Esophagus squamous epithelium (tissue), 5 donors: ENCODE measurements around the gene METTL6. TPM values are rescaled to one million over a fixed set of nuclear protein-coding genes. Genes with fewer than 3 reads are reported as not detected.

Experiments
- DNase-seq: peaks from one replicate; lab custom pipeline; 2025; lab: John Stamatoyannopoulos, UW
- H3K27ac ChIP-seq, 4 donors: fragments of 200-600 bp; sonication (generic); one replicate each; pipeline ENCODE4 v1.5.1; 2016 to 2019; ENCODE audit warnings: mild to moderate bottlenecking in 1 of 4
- H3K27me3 ChIP-seq, 4 donors: fragments of 200-600 bp; sonication (generic); 1 replicate in 3 of 4; 2 replicates in 1 of 4; pipeline versions ENCODE4 v1.5.1 to v1.6.0; 2017 to 2021; ENCODE audit warnings: antibody characterized with exemption in 1 of 4
- H3K36me3 ChIP-seq, 3 donors: fragments of 200-600 bp; sonication (generic); one replicate each; pipeline ENCODE4 v1.5.1; 2016 to 2019
- H3K4me1 ChIP-seq, 3 donors: fragments of 200-600 bp; sonication (generic); one replicate each; pipeline ENCODE4 v1.5.1; 2017 to 2019
- H3K4me3 ChIP-seq, 4 donors: fragments of 200-600 bp; sonication (generic); 1 replicate in 3 of 4; 2 replicates in 1 of 4; pipeline ENCODE4 v1.5.1; 2016 to 2019; ENCODE audit warnings: mild to moderate bottlenecking in 2 of 4, moderate library complexity in 1 of 4
- H3K9me3 ChIP-seq, 3 donors: fragments of 200-600 bp; sonication (generic); one replicate each; pipeline ENCODE4 v1.5.1; 2016 to 2019
- CTCF ChIP-seq, 6 experiments: fragments of 450-650 bp in 4 of 6; fragments of 200-600 bp in 2 of 6; sonication (generic) in 2 of 6; IDR thresholded peaks; one replicate each; pipeline ENCODE4 v1.5.1; 2016 to 2019; ENCODE audit warnings: antibody characterized with exemption in 6 of 6, mild to moderate bottlenecking in 4 of 6, moderate library complexity in 4 of 6
- POLR2A ChIP-seq, 4 donors: fragments of 450-650 bp; IDR thresholded peaks; one replicate each; pipeline ENCODE4 v1.6.1; 2017; ENCODE audit warnings: antibody characterized with exemption in 4 of 4, mild to moderate bottlenecking in 4 of 4, moderate library complexity in 3 of 4
- WGBS, 2 donors: methylation state at CpG; one replicate each; pipeline ENCODE4 v1.1.5; 2018; 5-methylcytosine and 5-hydroxymethylcytosine counted together
- intact Hi-C: fragments of 100-400 bp; cut with DNase I; formaldehyde crosslinking; loops from one replicate; pipeline ENCODE4 v1.15.0; 2022
- total RNA-seq, 4 donors: library from RNA; depleted of rRNA; stranded (reverse); fragments of >200 nt; gene quantifications; one replicate each; pipeline ENCODE4 v1.1.0, GENCODE V29; 2016
- donor health status: DM: yes; HTN: yes; CAD: no.

Gene METTL6
- total RNA-seq, 4 donors from 2014 or later = 5.8 to 16.4 (median 12.9) TPM

DNA sequence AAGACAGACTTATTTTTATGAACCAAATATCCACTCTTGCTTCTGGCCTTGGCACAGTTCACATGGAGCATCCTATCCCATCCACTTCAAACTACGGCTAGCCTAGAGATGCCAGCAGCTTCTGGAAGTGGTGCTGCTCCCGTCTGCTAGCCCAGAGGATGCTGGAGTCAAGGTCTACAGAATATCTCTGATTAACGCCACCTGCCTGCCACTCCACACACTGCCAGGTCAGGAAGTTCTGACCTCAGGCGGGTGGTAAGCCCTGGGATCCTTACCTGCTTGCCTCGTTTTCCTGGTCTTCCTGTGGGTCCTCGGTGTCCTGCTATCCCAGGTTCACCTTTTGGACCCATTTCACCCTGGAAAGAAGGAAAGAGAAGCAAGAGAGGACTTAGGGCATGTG lies 42.9 kb upstream of the METTL6 start:
- intact Hi-C loops = no loop called here
- Histone ChIP-seq H3K27me3 (no peaks in the 10 kb centered on the region), H3K36me3 (no peaks in the 10 kb centered on the region), H3K9me3 (no peaks in the 10 kb centered on the region), H3K4me3 (no peak overlapping the region), H3K27ac (no peak overlapping the region), H3K4me1 (no peaks in the 10 kb centered on the region)
- WGBS, 2 donors = 75 to 82% methylated on average over 3 to 4 of the region's 6 CpGs
- no peak for DNase-seq
- TF ChIP-seq POLR2A (IDR thresholded peaks at IDR 0.05) (no peak), CTCF (IDR thresholded peaks at IDR 0.05) (no peak)

- TF ChIP-seq POLR2A (IDR thresholded peaks at IDR 0.05) = no peak
- no peak for TF ChIP-seq CTCF (IDR thresholded peaks at IDR 0.05)
- intact Hi-C loops = no loop called here
- Histone ChIP-seq H3K4me3 (no peak overlapping the region), H3K27me3 (no peaks in the 10 kb centered on the region), H3K27ac (no peak overlapping the region), H3K36me3 (no peaks in the 10 kb centered on the region), H3K4me1 (no peaks in the 10 kb centered on the region), H3K9me3 (no peaks in the 10 kb centered on the region)
- DNase-seq = no peak
- WGBS, 2 donors = 66 to 74% methylated on average over 6 of the region's 11 CpGs
Measured at GRCh38 chr3:15467227-15468181, 40.2 kb upstream of the METTL6 start.

DNA sequence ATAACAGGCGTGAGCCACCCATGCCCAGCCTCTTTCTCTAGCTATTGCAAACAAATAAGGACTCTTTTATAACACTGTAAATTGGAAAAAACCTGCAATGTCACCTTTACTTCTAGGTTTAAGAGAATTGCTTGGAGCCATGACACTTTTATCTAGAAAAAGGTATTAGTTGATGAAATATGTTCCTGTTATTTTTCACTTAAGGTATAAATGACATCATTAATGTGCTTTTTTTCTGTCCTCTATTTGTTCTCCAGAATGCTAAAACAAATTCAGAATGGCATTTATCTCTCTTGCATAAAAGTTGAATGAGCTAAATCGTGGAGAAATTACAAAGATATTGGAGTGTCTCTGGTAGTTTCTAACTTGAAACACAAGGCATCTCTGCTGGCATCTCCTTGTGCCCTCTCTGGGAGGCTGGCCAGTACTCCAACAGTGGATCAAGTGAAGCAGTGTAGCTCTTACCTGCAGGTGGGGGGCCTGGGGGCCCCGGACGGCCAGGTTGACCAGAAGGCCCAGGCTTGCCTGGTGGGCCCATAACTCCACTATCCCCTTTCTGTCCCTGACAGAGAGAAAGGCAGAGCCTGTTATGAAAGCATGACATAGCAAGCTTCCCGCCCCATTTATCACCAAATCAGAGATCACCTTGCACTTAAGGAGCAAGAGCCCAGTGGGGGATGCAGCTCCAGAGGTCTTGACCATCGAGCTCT lies 38.7 kb upstream of the METTL6 start:
- no peaks in the 10 kb centered on the region for H3K4me1 ChIP-seq
- TF ChIP-seq POLR2A (IDR thresholded peaks at IDR 0.05) = no peak
- H3K27me3 ChIP-seq = no peaks in the 10 kb centered on the region
- no peaks in the 10 kb centered on the region for H3K9me3 ChIP-seq
- WGBS, 2 donors = 92 to 93% methylated on average over 4 to 5 of the region's 6 CpGs
- no peaks in the 10 kb centered on the region for H3K36me3 ChIP-seq
- DNase-seq = no peak
- no peak overlapping the region for H3K4me3 ChIP-seq
- intact Hi-C loops = no loop called here
- no peak overlapping the region for H3K27ac ChIP-seq

- intact Hi-C loops = no loop called here
- Histone ChIP-seq H3K27me3 (no peaks in the 10 kb centered on the region), H3K9me3 (no peaks in the 10 kb centered on the region), H3K4me3 (no peak overlapping the region), H3K27ac (no peak overlapping the region), H3K4me1 (no peaks in the 10 kb centered on the region), H3K36me3 (no peaks in the 10 kb centered on the region)
- TF ChIP-seq CTCF (IDR thresholded peaks at IDR 0.05) = no peak
- TF ChIP-seq POLR2A (IDR thresholded peaks at IDR 0.05) = no peak
- 50% methylated on average over 2 of the region's 5 CpGs; no CpG with 5 or more reads in 1 of the 2 donors for WGBS, 2 donors
- no peak for DNase-seq
Measured at GRCh38 chr3:15462451-15462850, 35.1 kb upstream of the METTL6 start.

DNA sequence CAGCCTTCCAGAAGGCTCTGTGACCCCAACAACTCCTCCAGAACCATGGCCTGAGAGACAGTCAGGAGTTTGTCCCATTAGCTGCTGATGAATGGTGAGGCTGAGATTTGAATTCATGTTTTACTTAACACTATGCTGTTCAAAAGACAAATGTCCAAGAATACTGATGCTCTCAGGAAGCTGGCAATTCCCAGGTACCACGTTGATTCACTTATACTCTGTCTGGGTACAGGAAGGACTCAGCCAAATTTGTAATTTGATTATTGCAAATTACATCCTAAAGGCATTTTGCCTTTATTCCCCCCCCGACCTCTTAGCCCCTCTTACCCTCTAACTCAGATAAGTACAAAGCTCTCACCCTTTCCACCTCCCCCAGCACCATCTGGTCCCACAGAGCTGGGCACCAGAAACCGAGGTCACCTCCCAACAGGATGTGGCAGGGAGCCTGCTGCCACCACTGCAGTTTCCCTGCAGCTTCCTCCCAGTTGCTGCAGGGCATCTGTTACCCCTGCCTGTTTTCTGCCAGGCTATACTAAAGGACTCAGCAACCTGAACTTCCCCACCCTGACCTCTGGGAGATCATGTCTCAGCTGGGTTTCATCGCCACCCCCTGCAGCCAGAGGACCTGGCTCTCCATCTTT lies 33.7 kb upstream of the METTL6 start:
- intact Hi-C loops = no loop called here
- Histone ChIP-seq H3K27ac (no peak overlapping the region), H3K4me3 (no peak overlapping the region), H3K27me3 (no peaks in the 10 kb centered on the region), H3K9me3 (no peaks in the 10 kb centered on the region), H3K4me1 (no peaks in the 10 kb centered on the region), H3K36me3 (no peaks in the 10 kb centered on the region)
- 36 to 37% methylated on average over 2 to 3 of the region's 4 CpGs for WGBS, 2 donors
- no peak for DNase-seq
- TF ChIP-seq CTCF (IDR thresholded peaks at IDR 0.05) = no peak
- no peak for TF ChIP-seq POLR2A (IDR thresholded peaks at IDR 0.05)
